Measurements from ENCODE around the gene ITK. TPM values are rescaled to one million over a fixed set of nuclear protein-coding genes. Genes with fewer than 3 reads are reported as not detected.

Gene ITK
- total RNA-seq, 6 experiments from 2014 or later, result 0.35 to 1.2 (median 0.74) TPM

- intact Hi-C loops (cut with DNase I), result no loop called here
- Histone ChIP-seq H3K27ac (no peak overlapping the region), H3K9me3 (no peaks in the 10 kb centered on the region), H3K4me1 (no peaks in the 10 kb centered on the region), H3K36me3 (no peaks in the 10 kb centered on the region), H3K27me3 (no peaks in the 10 kb centered on the region), H3K4me3 (no peak overlapping the region)
- ATAC-seq (no peak), DNase-seq (no peak)
- WGBS (ENCODE audit: insufficient coverage, low coverage, low lambda C conversion rate, missing lambda C conversion rate), result 65% methylated on average over 7 of the region's 7 CpGs
- no peak for TF ChIP-seq POLR2A (IDR thresholded peaks at IDR 0.05)
- no peak for TF ChIP-seq CTCF (IDR thresholded peaks at IDR 0.05)
Measured at GRCh38 chr5:157279605-157280239, 99.1 kb downstream of the ITK start.

GRCh38 chr5:157280927-157281326 lies 100.3 kb downstream of the ITK start:
- WGBS (ENCODE audit: insufficient coverage, low coverage, low lambda C conversion rate, missing lambda C conversion rate), result 78% methylated on average over 3 of the region's 3 CpGs
- intact Hi-C loops (cut with DNase I), result no loop called here
- Histone ChIP-seq H3K9me3 (no peaks in the 10 kb centered on the region), H3K4me1 (peaks cover 0 to 8% (median 2%) of the 10 kb centered on the region in 4 donors), H3K4me3 (no peak overlapping the region), H3K27ac (no peak overlapping the region), H3K27me3 (no peaks in the 10 kb centered on the region), H3K36me3 (no peaks in the 10 kb centered on the region)
- no peak for DNase-seq
- no peak for TF ChIP-seq POLR2A (IDR thresholded peaks at IDR 0.05)
- TF ChIP-seq CTCF (IDR thresholded peaks at IDR 0.05), result no peak
- ATAC-seq, result no peak

GRCh38 chr5:157282150-157282549 lies 101.5 kb downstream of the ITK start:
- H3K9me3 ChIP-seq, result no peaks in the 10 kb centered on the region
- H3K36me3 ChIP-seq, result no peaks in the 10 kb centered on the region
- H3K27ac ChIP-seq, result no peak overlapping the region
- no peak for DNase-seq
- H3K27me3 ChIP-seq, result no peaks in the 10 kb centered on the region
- intact Hi-C loops (cut with DNase I), result no loop called here
- no peak for ATAC-seq
- no peak overlapping the region for H3K4me3 ChIP-seq
- peaks cover 0 to 19% (median 7%) of the 10 kb centered on the region in 4 donors for H3K4me1 ChIP-seq
- TF ChIP-seq CTCF (IDR thresholded peaks at IDR 0.05), result no peak
- TF ChIP-seq POLR2A (IDR thresholded peaks at IDR 0.05), result no peak

- Histone ChIP-seq H3K9me3 (no peaks in the 10 kb centered on the region), H3K27ac (no peak overlapping the region), H3K4me3 (no peak overlapping the region), H3K36me3 (no peaks in the 10 kb centered on the region), H3K4me1 (peaks cover 0 to 32% (median 14%) of the 10 kb centered on the region in 4 donors), H3K27me3 (no peaks in the 10 kb centered on the region)
- DNase-seq, result no peak
- intact Hi-C loops (cut with DNase I), result no loop called here
- 60% methylated on average over 1 of the region's 3 CpGs for WGBS (ENCODE audit: insufficient coverage, low coverage, low lambda C conversion rate, missing lambda C conversion rate)
- no peak for ATAC-seq
- TF ChIP-seq CTCF (IDR thresholded peaks at IDR 0.05), result no peak
- TF ChIP-seq POLR2A (IDR thresholded peaks at IDR 0.05), result no peak
Measured at GRCh38 chr5:157283434-157283833, 102.8 kb downstream of the ITK start.
